ENCODE measurements around the gene STEAP3. TPM values are rescaled to one million over a fixed set of nuclear protein-coding genes. Genes with fewer than 3 reads are reported as not detected.

The STEAP3 gene
- polyA plus RNA-seq, 12 donors, result 5.3 to 27.1 (median 14.7) TPM; not detected in 1

DNA sequence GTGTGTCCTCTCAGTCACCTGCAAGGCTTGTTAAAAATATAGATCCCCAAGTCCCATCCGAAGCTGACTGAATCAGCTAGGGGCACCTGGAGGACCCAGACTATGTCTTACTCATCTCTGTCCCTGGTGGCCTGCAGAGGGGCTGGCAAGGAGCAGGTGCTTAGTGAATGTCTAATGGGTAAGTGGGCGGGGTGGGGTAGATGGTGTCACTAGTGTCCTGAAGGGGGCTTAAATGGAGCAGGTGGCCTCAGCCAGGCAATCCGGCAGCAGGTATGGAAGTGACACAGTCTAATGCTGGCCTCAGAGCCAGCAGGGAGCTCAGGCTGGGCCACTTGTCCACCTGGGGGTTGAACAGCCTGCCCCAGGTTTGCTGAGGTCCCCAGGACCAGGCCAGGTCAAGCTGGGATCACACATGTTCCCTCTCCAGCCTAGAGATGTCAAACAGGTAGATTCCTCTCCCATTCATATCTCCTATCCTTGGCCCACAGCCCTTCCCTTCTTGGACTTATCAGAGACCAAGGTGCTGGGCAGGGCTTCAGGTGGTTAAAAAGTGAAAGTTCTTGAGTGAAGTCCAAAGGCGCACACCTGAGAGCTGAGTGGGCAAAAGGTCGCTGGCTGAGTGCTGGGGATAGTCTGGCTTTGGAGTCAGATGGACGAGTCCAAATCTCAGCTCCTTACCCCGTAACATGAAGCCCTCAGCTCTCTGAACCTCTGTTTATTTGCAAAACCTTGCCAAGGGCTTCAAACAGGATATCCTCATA, 1.7 kb downstream of the STEAP3 start:
- DNase-seq, result no peak

GRCh38 chr2:119225926-119226325, 2.3 kb downstream of the STEAP3 start:
- no peak for DNase-seq

- no peak for DNase-seq
These were observed 3.7 kb downstream of the STEAP3 start for GRCh38 chr2:119227346-119227745.

GRCh38 chr2:119228136-119228535, 4.5 kb downstream of the STEAP3 start:
- no peak for DNase-seq

GRCh38 chr2:119228964-119229363, 5.3 kb downstream of the STEAP3 start:
- no peak for DNase-seq

DNA sequence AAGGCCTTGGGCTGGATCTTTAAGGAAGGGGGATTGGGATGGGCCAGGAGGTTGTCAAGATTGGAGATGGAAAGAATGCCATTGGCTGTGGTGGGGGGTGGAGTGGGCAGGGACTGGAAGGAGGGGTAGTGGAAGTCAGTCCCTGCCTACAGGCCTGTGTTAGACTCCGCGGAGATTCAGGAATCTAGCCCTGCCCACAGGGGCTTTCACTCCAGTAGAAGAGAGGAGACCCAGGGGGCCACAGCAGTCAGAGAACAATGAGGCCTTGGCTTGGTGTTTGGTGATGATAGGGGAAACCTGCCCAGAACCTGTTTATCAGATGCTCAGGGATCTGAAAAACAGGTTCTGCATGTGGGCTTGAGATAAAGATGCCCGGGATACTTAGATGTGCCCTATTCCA, 6.1 kb downstream of the STEAP3 start:
- DNase-seq, result no peak

DNA sequence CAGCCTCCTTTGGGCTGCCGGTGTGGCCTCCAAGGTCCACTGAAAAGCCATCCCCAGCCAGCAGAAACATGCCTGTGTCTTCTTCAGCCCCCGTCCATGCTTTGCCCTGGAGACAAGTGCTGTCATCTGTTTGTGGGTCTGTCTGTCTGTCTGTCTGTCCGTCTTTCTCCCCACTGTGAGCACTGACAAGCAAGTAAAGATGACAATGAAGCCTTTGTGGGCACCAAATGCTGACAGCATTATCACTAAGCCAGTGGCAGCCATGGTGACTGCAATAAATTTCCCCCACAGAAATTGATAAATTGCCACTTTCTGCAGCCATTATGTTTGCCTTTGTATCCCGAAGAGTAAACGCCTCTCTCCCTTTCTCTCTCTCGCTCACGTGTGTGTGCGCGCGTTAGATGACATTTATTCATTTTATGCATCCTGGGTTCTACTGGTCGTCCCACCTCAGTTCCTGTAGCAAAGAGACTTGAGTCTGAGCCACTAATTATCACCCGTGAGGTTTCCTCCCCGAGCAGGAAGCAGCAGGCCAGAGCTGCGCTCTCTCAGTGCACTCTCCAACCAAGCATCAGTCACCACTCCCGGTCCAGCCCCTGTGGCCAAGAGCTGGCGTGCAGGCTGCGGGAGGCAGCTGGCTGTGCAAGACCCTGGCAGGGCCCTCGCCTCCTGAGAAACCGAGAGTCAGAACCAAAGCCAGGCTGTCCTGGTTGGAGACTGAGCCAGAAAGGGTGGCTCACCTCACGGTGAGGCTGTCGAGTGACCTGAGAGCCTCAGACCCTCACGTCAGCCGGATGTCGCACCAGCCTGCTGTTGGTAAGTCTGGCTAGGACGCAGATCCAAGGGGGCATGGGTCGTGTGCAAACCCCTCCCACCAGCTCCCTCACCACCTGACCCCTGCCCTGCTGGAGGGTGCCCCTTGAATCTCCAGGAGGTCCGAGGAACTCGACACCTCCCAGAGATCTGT, 6.9 kb downstream of the STEAP3 start:
- no peak for DNase-seq

- no peak for DNase-seq
These were observed 8.5 kb downstream of the STEAP3 start for GRCh38 chr2:119231975-119232665.

DNA sequence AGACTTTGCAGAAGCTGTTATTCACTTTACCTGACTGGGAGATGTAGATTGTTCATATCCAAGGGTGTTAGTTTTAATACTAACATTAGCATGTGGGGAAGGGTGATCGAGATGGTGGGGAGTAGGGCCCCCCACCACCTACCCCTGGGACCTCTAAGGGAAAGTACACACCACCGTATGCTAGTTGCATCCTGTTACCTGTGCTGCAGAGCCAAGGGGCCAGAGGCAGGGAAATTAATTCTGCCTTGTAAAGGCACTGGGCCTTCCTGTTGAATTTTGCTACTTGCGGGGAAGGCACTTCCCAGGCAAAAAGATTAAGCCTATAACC, 9.0 kb downstream of the STEAP3 start:
- no peak for DNase-seq

- no peak for DNase-seq
These were observed 9.8 kb downstream of the STEAP3 start for GRCh38 chr2:119233326-119234020.

- DNase-seq, result no peak
These were observed 10.7 kb downstream of the STEAP3 start for GRCh38 chr2:119234021-119235019.

GRCh38 chr2:119236796-119237195, 13.2 kb downstream of the STEAP3 start:
- no peak for DNase-seq

GRCh38 chr2:119240311-119241204, 16.9 kb downstream of the STEAP3 start:
- DNase-seq, result no peak

DNA sequence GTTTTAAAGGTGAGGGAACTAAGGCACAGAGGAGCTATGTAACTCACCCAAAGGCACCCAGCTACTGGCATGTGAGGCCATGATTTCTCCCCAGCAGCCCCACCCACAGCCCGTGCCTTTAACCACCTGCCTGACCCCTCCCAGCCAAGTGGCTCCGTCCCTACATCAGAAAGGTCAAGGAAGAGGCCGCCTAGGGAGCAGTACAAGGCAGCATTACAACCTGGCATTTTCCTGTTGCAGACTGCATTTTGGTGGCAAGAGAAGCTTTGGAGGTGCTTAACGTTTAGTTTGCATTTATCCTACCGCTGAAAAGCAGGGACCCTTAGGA, 17.5 kb downstream of the STEAP3 start:
- no peak for DNase-seq

- no peak for DNase-seq
These were observed 18.9 kb downstream of the STEAP3 start for GRCh38 chr2:119242276-119243119.

DNA sequence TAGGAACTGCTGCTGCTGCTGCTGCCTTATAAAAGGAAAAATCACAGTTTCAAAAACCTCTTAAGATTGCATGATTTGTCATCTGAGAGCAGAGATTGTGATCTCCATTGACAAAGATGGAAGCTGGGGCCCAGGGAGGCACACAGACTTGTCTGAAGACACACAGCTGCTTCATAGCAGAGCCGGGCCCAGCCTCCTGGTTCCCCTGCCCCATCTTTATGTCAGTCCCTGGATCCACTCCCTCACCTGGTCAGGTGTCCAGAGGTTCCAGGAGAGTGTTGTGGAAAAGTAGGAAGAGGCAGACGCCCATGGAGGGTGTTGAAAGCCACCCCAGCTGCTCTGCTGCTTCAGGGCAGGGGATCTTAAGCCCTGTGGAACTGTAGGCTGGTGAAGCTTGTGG, 20.0 kb downstream of the STEAP3 start:
- no peak for DNase-seq

GRCh38 chr2:119245076-119245840, 21.6 kb downstream of the STEAP3 start:
- DNase-seq, result no peak

GRCh38 chr2:119245841-119246230, 22.2 kb downstream of the STEAP3 start:
- no peak for DNase-seq
